HG02642 (cell line): ENCODE measurements around the gene DCXR.

Experiments
- ATAC-seq: cut with Tn5 transposase; IDR thresholded peaks from one replicate; pipeline ENCODE4 v1.9.1; 2021; ENCODE audit warnings: mild to moderate bottlenecking; ENCODE audit not compliant: unreplicated experiment, poor library complexity

The DCXR gene

GRCh38 chr17:82028246-82028645 lies 9.3 kb downstream of the DCXR start:
- ATAC-seq, result no peak

GRCh38 chr17:82025401-82026107 lies 11.9 kb downstream of the DCXR start:
- no peak for ATAC-seq

- ATAC-seq, result no peak
Measured at GRCh38 chr17:82024859-82025258, 12.6 kb downstream of the DCXR start.

GRCh38 chr17:82023447-82024241 lies 13.9 kb downstream of the DCXR start:
- peak; percentile 1 for ATAC-seq

GRCh38 chr17:82022981-82023446 lies 14.5 kb downstream of the DCXR start, which contains the start of gene LRRC45:
Gene LRRC45, plus strand, starts transcription at chr17:82023305. Its CDS starts 339 bp downstream, at chr17:82023644.
- peak; percentile 83 for ATAC-seq

GRCh38 chr17:82022310-82022980 lies 15.1 kb downstream of the DCXR start, which contains the start of gene CENPX:
Gene CENPX, minus strand, starts transcription at chr17:82022878. Its CDS starts 17 bp downstream, at chr17:82022861.
- no peak for ATAC-seq

- ATAC-seq, result no peak
Measured at GRCh38 chr17:82021900-82022309, 15.6 kb downstream of the DCXR start.

GRCh38 chr17:82021107-82021899 lies 16.2 kb downstream of the DCXR start:
- ATAC-seq, result no peak

GRCh38 chr17:82020572-82021106 lies 16.9 kb downstream of the DCXR start:
- no peak for ATAC-seq

GRCh38 chr17:82019690-82020571 lies 17.6 kb downstream of the DCXR start:
- no peak for ATAC-seq

- ATAC-seq, result no peak
Measured at GRCh38 chr17:82018989-82019689, 18.4 kb downstream of the DCXR start.

- ATAC-seq, result no peak
Measured at GRCh38 chr17:82018152-82018988, 19.1 kb downstream of the DCXR start.

GRCh38 chr17:82017612-82018151 lies 19.8 kb downstream of the DCXR start:
- ATAC-seq, result no peak

- no peak for ATAC-seq
Measured at GRCh38 chr17:82016875-82017459, 20.5 kb downstream of the DCXR start.

- no peak for ATAC-seq
Measured at GRCh38 chr17:82016061-82016874, 21.2 kb downstream of the DCXR start.
